ENCODE results near the gene NNMT.

DNA sequence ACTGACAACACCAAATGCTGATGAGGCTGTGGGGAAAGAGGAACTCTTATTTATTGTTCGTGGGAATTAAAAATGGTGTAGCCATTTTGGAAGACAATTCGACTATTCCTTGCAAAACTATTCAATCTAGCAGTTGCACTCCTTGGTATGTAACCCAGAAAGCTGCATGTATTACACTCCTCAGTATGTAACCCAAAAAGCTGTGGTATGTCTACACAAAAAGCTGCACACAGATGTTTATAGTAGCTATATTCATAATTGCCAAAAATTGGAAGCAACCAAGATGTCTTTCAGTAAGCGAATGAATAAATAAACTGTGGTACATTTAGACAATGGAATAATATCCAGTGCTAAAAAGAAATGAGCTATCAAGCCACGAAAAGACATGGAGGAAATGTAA lies 4.9 kb downstream of the NNMT start:
- TF ChIP-seq EZH2 (IDR thresholded peaks at IDR 0.05) (no peak), POLR2AphosphoS5 (IDR thresholded peaks at IDR 0.05; ENCODE audit: borderline replicate concordance, low read depth, low read length) (no peak)

Data from SK-N-MC (cell line).